ENCODE data around the gene RGS6.

RGS6 gene

DNA sequence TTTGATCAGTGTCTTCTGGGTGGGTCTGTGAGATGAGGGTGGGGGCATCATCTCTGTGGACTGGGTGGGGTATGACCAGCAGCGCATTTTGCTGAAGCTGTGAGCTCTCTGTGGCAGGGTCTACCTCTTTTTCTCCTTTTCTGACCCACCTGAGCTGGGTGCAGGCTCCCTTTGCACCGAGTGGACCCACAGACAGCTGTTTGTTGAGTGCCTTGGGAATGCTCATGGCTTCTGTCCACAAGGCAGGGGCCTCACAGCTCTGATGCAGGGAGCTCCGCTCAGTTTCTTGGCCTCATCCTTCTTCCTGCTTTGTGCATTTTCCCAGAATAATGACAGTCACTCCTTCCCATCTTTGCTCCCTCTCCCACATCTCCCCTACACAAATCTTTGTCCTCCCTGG is 581.1 kb downstream of the RGS6 start:
- DNase-seq = no peak

DNA sequence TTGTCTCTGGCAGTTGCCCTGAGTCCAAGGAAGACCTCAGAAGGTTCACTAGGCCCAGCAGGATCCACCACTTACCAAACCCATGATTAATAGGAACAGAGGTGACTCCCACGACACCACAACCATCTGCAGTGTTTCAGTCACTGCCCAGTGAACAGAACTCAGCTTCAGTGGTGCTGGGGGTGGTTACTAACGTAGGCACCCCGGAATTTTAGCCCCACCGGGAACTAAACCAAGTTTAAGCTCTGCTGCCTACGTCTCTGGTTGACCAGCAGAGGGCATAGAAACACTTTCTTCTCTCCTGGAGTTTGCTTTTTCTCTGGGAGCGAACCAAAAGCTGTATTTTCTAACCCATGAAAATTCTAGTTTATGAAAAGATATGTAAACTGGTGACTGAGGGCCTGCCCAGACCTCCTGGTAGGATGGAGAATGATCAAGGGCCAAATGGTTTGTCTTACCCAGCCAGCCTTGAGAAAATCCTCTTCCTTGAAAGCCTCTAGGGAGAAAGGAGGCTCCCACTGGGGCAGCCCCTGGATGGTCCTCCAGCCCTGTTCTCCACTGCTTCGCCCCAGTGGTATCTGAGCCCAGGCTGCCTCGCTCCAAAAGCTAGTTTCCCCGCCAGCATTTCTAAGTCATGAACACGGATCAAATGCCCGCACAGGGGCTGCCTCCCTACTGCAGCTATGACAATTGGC is 581.9 kb downstream of the RGS6 start:
- DNase-seq = no peak

- DNase-seq = no peak
Measured at GRCh38 chr14:72514660-72515025, 582.4 kb downstream of the RGS6 start.

DNA sequence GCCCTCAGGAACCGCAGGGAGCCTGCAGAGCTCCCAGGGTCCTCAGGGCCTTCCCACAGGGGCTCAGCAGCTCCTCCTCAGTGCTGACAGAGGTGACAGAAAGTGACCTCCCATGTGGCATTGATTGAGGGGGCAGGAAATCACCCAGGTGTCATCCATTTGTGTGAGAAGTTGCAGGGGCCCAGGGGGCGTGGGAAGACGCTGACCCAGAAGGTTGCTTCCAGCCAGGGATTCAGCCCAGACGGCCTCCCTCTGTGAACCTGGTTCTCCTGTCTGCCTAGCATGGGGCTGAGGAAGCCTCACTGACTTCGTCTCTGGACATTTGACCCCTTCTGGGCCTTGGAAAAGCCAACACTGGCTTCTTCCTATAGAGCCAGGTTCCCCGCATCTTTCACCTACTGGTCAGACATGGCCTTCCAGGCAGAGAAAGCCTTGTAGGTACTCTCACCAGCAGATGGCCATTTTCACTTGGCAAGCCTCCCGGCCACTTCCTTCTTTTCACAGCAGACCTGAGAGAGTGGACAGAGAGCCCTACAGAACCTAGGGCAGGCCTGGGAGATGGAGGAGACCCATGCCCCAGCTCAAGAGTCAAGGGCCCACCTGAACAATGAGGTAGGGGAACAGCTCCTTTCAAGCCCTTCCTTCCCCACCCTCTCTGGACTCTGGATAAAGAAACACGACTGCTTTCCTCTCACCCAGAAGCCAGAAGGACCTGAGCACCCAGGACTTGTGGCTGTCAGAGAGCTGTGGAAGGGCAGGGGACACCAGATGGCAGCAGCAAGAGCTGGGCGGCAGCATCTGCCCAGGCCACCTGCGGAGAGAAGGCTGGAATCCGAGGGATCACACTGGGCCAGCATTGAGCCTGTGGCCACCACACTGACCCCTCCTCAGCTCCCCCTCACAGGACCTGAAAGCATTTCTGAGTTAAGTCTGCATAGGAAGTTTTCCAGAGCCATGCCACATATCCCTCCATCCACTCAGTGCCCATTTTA is 583.8 kb downstream of the RGS6 start:
- no peak for DNase-seq

DNA sequence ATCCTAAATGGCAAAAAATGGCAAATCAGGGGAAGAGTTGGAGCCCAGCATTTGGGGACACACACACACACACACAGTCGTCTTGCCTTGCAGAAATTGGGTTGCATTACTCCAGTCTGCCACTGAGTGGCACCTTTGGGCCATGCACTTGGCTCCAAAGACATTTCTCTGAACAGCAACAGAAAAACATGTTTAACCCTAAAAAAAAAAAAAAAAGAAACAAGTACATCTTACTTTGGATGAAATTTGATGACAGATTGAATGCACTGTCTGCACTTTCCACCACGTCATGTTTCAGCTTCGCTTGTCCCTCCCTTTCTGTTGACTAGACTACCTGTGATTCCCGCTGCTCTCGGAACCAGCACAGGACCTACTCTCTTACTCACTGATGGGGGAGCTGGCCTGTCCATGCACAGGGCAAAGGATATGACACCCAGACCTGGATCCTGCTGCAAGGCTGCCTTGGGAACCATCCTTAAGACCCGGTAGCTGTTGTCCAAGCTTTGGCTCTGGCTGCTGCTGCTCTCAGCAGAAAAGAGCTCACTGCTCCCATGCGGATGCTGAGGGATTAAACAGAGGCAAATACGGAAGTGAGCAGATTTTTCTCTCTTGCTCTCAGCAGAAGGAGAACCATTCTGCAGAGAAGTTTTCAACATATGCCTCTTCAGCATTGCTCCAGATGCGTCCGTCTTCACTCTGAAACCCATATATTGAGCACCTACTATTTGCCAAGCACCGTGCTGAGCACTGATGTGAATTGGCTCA is 584.9 kb downstream of the RGS6 start:
- DNase-seq = peak; percentile 57

GRCh38 chr14:72517736-72518135 is 585.5 kb downstream of the RGS6 start:
- DNase-seq = no peak

DNA sequence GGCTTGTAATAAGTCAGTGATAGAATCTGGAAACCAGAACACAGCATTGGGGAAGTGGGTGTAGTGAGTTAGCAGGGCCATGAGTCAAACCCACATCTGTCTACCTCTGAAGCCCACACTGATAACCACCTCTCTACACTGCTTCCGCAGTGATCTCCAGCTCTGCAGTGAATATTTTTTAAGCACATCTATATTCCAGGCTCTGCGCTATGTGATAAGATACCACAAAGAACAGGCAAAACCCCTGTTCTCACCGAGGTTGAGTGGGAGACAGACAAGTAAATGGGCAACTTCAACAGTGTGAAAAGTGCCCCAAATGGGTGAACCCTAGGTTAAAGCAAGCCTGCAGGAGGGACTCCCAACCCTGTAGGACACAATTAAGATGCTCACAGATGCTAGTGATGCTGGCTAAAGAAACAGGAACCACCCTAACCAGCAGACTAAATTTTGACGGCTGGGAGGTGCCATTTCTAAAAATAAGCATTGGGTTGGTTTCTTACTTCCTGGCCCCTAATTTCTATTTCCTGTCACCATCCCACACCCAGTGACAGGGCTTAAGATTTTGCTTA is 586.7 kb downstream of the RGS6 start:
- no peak for DNase-seq

GRCh38 chr14:72519543-72519942 is 587.3 kb downstream of the RGS6 start:
- DNase-seq = no peak

DNA sequence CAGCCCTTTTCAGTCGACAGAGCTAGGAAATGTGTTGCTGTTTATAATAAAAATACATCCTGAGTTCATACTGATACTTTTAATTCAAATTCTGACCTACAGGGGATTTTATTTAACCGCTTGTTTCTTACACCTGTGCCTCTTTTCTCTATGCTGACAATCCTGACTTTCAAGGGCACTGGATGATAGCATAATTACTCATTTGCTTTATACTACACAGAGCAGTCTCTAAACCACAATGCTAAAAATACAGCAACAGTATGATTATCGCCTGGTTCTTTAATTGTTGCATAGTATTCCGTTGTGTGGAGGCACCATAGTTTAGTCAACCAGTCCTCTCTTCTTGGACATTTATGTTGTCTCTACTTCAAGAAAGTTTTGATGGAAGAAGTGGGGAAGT is 588.8 kb downstream of the RGS6 start:
- no peak for DNase-seq

GRCh38 chr14:72521968-72522741 is 589.9 kb downstream of the RGS6 start:
- DNase-seq = no peak

GRCh38 chr14:72522847-72523246 is 590.6 kb downstream of the RGS6 start:
- no peak for DNase-seq

GRCh38 chr14:72523424-72524294 is 591.4 kb downstream of the RGS6 start:
- no peak for DNase-seq

- no peak for DNase-seq
Measured at GRCh38 chr14:72524295-72524629, 592.0 kb downstream of the RGS6 start.

DNA sequence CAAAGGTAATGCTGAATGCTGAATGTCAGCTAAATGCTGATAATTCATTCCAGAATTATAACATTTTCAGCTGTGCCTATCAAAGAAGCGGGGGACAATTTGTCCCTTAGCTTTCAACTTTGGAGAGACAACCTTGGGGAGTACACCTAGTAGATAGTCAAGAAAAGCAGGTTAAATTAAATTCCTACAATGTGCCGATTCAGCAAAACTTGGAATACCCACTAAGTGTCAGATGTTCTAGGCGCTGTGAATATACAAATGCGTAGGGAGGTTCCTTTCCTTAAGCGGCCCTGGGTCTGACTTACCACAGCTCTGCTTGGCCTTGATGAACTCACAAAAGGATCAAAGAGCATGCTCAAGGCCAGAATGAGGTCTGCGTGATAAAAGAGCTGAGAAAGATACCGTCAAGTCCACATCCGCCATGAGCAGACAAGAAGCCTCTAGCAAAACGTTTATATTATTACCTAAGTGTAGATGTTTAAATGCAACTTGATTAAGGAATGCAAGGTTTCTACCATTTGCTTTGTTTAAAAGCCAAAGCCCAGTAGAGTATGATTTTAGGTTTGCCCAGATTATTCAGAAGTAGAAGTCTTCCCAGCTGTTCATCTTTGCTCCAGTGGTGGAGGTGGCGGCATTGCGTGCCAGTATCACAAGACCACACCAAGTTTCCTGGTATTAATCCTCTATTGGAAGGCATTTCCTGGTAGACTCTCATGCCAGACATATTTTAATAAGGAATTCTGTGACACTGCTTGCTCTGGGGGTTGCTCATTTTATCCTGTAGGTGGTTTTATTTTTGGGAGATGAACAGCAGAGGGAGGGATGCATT is 593.1 kb downstream of the RGS6 start:
- no peak for DNase-seq

DNA sequence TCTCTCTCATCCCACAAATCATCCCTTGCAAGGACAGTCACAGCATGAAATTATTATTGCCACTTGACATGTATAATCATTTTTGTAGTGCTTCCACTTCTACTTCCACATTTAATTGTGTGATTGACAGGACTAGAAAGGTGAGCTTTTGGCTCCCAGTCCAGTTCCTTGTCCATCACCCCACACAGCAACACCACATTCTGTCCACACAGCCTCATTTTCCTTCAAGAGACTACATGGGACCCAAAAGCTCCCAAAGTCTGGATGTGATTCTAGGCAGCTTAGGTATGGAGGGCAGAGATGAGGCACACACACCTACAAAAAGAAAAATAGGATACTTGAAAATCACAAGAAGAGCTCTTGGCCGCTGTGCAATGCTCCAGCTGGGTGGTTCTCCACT is 595.4 kb downstream of the RGS6 start:
- DNase-seq = no peak

DNA sequence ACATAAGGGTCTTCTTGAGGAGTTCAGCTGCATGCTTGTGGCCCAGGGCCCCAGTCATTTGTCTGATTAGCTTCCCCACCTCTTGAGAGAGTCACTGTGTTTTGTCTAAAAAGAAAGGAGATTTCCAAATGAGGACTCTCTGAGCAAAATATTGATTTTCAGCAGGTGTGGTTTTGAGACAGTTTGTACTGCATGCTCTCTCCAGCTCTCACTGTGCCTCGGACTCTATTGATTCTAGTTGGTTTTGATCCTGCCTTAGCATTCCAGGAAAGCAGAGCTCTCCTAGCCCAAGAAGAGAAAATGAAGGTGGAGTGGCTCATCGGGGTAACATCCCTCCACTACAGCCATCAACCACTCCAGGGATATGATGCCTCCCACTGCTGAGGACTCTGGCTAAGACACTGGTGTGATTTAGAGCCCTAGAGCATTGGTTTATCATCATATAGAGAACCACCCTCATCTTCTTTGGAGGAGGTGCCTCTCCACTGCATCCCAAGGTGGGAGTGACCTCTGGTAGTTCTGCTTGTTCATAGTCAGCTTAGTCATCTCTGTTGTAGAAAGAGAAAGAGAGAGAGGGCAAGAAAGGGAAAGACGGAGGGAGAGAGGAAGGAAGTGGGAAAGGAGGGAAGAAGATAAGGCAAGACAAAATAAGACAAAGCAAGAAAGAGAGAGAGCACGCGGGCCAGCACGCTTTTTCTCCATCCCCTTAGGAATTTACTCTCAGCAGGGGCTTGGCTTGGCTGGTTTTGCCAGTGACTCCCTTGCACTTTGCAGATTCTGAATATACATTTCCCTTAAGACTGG is 596.0 kb downstream of the RGS6 start:
- no peak for DNase-seq

GRCh38 chr14:72528863-72529175 is 596.6 kb downstream of the RGS6 start:
- no peak for DNase-seq

- DNase-seq = no peak
Measured at GRCh38 chr14:72532686-72533454, 600.6 kb downstream of the RGS6 start.

- DNase-seq = no peak
Measured at GRCh38 chr14:72535485-72535884, 603.3 kb downstream of the RGS6 start.
